HEK293 (cell line): Measurements from ENCODE around the gene PACRG.
"Not testable (repeated sequence)": the region's sequence is repeated elsewhere in the genome, so short reads cannot be mapped to it uniquely, and the experiment has no call there.

ENCODE experiments used
- CTCF ChIP-seq: fragments of 450-650 bp; formaldehyde crosslinking; IDR thresholded peaks from 2 replicates; pipeline ENCODE4 v1.5.1; 2016; ENCODE audit warnings: missing biosample characterization, missing genetic modification characterization
- FEZF1 ChIP-seq: fragments of 450-650 bp; formaldehyde crosslinking; IDR thresholded peaks from 2 replicates; pipeline ENCODE4 v1.5.1; 2016; ENCODE audit warnings: missing biosample characterization, missing genetic modification characterization
- MEIS1 ChIP-seq: sonication (generic); formaldehyde crosslinking; IDR thresholded peaks from 2 replicates; pipeline ENCODE4 v1.8.1; 2022; ENCODE audit warnings: missing genetic modification reagents, mild to moderate bottlenecking, borderline replicate concordance
- REST ChIP-seq: fragments of 450-650 bp; formaldehyde crosslinking; IDR thresholded peaks from 2 replicates; pipeline ENCODE4 v1.5.1; 2016; ENCODE audit warnings: missing biosample characterization, missing genetic modification characterization
- ZBTB21 ChIP-seq: fragments of 450-650 bp; formaldehyde crosslinking; IDR thresholded peaks from 2 replicates; pipeline ENCODE4 v1.5.1; 2017; ENCODE audit warnings: missing biosample characterization, missing genetic modification characterization
- ZFP3 ChIP-seq: fragments of 450-650 bp; formaldehyde crosslinking; IDR thresholded peaks from 2 replicates; pipeline ENCODE4 v1.5.1; 2016; ENCODE audit warnings: low read depth, missing biosample characterization, missing genetic modification characterization
- ZNF391 ChIP-seq: fragments of 450-650 bp; formaldehyde crosslinking; IDR thresholded peaks from 2 replicates; pipeline ENCODE4 v1.5.1; 2016; ENCODE audit warnings: low read depth, missing biosample characterization, missing genetic modification characterization, borderline replicate concordance
- ZNF423 ChIP-seq: fragments of 450-650 bp; formaldehyde crosslinking; IDR thresholded peaks from 2 replicates; pipeline ENCODE4 v1.5.1; 2016; ENCODE audit warnings: missing biosample characterization, missing genetic modification characterization

GRCh38 chr6:163316866-163317495 lies 589.2 kb downstream of the PACRG start:
- not testable (repeated sequence) for TF ChIP-seq ZBTB21 (tag by site-specific recombination); REST (tag by site-specific recombination); CTCF (tag by site-specific recombination); FEZF1 (tag by site-specific recombination); MEIS1 (CRISPR knock-in tag); ZFP3; ZNF391 (tag by site-specific recombination); ZNF423 (tag by site-specific recombination)
